HG03354 (cell line): ENCODE measurements around the gene C6orf163.

Source experiments
- ATAC-seq: cut with Tn5 transposase; IDR thresholded peaks from one replicate; pipeline ENCODE4 v1.9.1; 2021; ENCODE audit warnings: mild to moderate bottlenecking; ENCODE audit not compliant: unreplicated experiment, poor library complexity, severe bottlenecking

Gene C6orf163

GRCh38 chr6:87350516-87350915, 5.9 kb downstream of the C6orf163 start:
- no peak for ATAC-seq

DNA sequence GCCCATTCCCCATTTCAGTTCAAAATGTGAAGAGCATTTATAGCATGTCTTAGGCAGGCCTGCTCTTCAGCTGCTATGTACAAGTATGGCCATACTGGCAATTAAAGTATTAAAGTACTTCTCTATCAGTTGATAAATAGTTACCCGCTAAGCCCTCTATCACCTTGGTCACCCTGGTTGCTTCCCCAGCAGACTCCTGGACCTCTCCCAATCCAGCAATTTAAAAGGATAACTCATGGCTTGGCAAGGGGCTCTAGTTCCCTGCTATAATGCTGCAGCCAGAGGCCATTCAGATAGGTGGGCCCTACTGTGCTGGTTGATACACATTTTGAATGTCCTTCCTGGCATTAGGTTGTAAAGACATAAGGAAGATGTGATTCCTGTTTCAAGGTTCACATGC, 7.0 kb downstream of the C6orf163 start:
- ATAC-seq: no peak

DNA sequence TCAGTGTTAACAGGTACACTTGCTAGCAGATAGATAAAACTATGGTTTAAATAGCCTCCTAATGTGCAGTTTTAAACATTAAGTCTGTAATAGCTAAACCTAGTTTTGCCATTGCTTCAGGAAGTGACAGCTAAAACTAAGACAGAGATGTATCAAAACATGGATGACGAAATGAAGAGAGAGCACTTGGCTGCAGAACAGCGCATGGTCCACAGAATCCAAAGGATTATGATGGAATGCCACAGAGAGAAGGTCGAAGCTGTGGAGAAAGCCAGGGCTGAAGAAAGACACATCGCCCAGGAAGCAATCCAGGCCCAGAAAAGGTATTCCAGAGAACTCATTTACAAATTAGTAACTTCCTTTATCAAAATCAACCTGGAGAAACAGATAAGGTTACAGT, 11.6 kb downstream of the C6orf163 start:
- no peak for ATAC-seq

DNA sequence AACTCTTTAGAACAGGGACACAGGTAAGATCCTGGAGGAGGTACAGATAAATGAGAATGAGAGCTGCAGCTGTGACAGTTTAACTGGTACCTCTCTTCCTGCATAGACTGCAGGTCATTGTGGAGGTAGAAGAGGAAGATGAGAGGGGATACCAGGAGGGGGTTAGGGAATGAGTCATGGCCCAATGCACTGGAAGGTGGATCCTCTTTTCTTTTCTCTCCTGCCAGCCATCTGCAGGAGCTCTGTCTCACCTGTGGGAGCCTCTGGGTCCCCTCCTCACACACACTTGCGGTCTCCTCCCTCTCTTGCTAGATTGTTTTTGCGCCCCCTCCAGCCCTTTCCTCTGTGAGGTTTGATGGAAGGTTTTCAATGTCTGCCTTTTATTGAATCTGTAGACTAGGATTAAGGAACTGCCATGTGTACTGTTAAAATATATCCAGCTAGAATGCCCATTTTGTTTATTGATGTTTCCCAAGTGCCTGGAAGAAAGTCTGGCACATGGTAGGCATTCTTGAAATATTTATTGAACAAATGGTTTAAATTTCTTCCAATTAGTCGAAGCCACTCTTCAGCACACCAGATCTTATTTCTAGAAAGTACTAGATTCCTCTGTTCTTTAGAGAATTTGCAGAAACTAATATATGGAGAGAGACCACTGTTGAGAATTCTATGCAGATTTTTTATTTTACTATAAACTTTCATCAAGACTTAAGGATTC, 13.0 kb downstream of the C6orf163 start:
- no peak for ATAC-seq

DNA sequence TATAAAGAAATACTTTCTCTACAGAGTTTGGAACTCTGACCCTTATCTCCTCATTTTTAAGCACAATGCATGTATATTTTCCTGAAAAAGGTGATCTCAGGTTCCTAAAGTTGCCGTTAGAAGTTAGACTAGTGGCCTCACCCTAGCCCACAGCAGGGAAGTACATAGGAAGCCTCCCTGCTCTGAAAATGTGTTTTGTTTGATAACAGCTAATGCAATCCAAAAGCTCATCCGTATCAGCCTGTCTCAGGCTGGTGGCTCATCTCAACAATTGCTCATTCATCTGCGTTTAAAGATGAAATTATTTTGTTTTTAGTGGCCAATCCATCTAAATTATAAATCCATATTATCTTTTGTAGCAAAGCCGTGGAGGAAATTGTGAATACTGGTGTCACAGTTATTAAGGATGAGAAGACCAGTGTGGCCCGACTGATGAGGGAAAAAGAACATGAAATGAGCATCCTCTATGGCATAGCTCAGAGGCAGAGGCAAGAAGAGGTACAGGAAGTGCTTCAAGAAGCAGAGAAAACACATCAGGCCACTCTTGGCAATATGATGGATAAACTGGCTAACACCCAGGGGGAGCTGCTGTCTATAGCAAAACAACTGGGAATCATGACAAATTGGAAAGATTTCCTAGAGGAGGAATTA, 20.1 kb downstream of the C6orf163 start:
- no peak for ATAC-seq

DNA sequence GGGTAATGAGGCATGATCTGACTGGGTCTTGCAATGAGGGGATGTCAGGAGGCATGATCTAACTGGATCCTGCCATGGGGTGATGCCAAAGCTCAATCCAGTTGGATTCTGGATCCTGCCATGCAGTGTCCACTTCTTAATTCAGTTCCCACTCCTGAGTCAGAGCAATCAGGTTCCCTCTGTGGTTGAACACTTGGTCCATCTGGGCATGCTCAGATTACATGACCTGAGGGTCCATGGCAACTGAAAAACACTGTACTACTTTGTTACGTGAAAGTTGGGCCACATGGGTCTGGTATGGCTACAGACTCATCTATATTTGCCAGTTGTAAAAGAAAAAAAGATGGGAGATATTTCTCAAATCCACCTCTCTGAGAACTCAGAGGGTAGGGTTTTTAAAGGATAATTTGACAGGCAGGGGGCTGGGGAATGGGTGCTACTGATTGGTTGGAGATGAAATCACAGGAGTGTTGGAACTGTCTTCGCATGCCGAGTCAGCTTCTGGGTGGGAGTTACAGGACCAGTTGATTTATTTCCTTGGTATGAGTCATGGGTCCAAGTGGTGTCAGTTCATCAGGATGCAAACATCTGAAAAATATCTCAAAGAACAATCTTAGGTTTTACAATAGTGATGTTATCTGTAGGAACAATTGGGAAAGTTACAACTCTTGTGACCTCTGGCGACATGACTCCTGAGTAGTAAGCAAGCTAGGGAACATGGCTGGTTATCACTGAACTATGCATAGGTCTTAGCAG, 21.6 kb downstream of the C6orf163 start:
- ATAC-seq: no peak

GRCh38 chr6:87366899-87367298, 22.3 kb downstream of the C6orf163 start:
- ATAC-seq: no peak

GRCh38 chr6:87373377-87373776, 28.8 kb downstream of the C6orf163 start:
- ATAC-seq: no peak

DNA sequence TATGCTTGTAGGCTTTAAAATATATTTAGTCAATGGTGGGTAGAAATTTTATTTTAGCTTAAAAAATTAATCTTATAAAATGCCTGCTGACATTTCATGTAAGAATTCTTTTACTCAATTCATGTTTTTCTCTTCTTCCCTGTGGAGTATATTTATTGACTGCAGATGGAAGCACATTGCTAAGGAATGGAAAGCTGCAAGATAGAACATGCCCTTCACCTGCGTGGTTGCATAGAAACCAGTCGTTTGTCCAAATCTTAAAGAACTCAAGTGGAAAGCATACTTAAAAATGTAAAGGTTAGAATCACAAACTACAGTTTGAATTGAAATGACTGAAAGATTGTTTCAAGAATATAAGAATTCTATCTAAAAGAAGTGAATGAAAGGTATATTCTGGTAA, 30.7 kb downstream of the C6orf163 start:
- no peak for ATAC-seq

- ATAC-seq: no peak
Observed at GRCh38 chr6:87376643-87377042, 32.0 kb downstream of the C6orf163 start.

DNA sequence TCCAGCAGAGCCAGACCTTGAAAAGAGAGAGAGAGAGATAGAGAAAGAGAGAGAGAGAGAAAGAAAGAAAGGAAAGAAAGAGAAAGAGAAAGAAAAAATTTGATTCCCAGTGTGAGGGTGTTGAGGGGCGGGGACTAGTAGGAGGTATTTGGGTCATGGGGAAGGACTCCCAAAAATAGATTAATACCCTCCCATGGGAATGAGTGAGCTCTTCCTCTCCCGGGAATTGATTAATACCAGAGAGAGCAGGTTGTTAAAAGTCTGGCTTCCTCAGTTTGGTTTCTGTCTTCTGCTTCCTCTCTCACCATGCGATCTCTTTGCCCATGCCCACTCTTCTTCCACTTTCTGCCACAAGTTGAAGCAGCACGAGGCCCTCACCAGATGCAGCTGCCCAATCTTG, 34.3 kb downstream of the C6orf163 start:
- peak; percentile 61 for ATAC-seq

- no peak for ATAC-seq
Observed at GRCh38 chr6:87382861-87383260, 38.2 kb downstream of the C6orf163 start.

DNA sequence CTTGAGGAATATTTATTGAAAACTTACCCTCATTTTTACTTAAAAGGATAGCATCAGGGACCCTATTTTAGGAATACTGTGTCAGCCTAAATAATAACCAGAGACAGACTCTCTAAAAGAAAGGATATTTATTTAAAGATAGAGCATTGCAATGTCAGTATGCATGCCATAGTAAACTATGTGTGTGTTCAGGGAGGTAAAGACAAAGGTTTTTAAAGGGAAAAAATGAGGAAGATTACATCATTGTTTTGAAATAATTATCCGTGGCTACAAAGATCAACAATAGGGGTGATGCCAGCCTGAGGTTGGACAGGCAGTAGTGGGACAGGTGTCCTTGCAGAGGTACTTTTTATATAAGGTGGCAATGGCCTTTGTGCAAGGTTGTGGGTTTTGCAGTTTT, 39.4 kb downstream of the C6orf163 start:
- no peak for ATAC-seq

DNA sequence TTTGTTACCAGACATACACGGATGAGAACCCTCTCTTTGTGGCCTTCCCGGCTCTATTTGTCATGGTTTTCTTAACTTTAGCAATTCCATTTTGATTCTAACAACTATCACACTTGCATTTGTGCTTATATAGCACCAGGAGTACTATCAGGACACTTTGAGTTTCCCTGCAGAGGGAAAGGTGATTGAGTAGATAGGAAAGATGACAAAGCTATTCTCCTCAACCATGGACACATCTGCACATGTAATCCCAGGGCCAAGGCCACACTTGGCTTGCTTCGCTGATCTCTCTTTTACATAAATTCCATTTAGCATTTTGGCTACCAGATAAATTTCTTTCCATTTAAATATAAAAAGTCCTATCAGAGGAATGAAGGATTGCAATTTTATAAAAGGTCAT, 39.8 kb downstream of the C6orf163 start:
- ATAC-seq: no peak

- no peak for ATAC-seq
Observed at GRCh38 chr6:87391334-87391733, 46.7 kb downstream of the C6orf163 start.

DNA sequence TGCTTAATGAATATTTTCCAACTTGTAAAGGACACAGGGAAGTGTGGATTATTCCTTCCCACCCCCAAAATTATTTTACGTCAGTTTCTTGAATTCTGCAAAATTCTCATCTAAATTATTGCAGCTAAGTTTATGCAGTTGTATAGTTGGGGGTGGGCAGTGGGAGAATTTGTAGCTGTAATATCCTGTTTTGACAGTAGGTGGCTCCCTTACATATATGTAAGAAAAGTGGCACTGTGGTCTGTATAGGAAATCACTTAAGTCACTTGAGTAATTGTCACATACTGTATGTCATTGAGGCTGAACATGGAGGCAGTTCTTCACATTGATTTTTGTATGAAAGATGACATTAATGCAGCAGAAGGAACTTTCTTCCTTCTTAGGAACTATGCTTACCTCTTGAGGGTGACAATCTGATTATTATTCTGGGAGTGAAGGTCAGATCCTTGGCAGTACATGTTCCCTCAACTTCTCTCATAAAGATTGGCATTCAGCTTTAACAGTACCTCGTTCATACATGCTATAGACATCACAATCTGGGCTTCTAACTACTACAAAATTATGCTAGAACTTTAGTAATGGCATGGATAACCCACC, 48.5 kb downstream of the C6orf163 start:
- ATAC-seq: peak; percentile 86

- ATAC-seq: no peak
Observed at GRCh38 chr6:87395431-87395830, 50.8 kb downstream of the C6orf163 start.

GRCh38 chr6:87396595-87397392, 52.2 kb downstream of the C6orf163 start:
- peak; percentile 85 for ATAC-seq

DNA sequence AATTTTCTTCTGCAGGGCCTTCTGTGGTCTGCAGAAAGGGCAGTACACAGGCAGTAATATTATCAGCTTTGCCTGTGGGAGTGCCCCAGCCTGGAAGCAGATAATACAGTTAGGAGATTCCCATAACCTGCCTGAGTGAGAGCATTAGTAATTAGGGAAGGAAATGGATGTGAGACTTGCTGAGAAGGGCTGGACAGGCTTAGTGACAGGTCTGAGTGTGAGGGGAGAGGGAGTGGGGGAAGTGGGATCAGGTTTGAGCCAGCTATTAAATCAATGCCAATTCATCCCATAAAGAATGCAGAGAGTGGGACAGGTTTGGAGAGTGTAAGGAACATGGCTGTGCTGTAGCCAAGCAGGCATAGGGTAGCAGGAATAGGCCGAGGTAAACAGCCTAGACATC, 53.0 kb downstream of the C6orf163 start:
- no peak for ATAC-seq

DNA sequence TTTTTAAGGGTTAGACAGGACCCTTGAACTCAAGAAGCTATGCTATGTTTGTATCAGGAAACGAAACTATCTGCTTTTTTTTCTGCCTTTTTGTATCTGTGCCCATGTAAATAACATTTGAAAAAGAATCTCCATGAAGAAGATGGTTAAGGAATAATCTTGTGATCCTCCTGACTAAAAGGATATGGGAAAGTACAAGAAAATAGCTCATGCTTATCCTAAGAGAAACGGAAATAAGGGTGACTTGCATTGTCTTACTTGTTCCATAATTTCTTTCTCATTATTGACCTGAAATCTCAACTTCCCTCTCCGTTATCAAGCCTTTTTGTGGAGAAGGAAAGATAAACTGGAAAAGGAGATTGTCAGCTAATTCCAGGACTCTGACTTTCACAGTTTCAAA, 57.2 kb downstream of the C6orf163 start:
- ATAC-seq: no peak
